HL-60 (cell line): ENCODE results near the gene AKR1E2.

Source experiments
- DNase-seq, 2 experiments: peaks; one replicate each; pipeline ENCODE4 v3.0.0-alpha.2; 2010 to 2020; ENCODE audit warnings: low read depth in 1 of 2, low spot score in 1 of 2
- H3K27ac ChIP-seq: fragments of 250-450 bp; sonication (Bioruptor Pico); replicated peaks from 2 replicates; pipeline ENCODE4 v1.5.1; 2020; ENCODE audit warnings: mild to moderate bottlenecking, moderate library complexity
- H3K27me3 ChIP-seq: fragments of 250-450 bp; sonication (Bioruptor Pico); 2 replicates; pipeline ENCODE4 v1.5.1; 2021; ENCODE audit warnings: mild to moderate bottlenecking, moderate library complexity; ENCODE audit not compliant: insufficient read depth, poor library complexity, severe bottlenecking
- H3K4me3 ChIP-seq: replicated peaks from 2 replicates; pipeline ENCODE4 v1.5.1; 2011; ENCODE audit warnings: mild to moderate bottlenecking, control low read depth, low read length; ENCODE audit not compliant: insufficient read depth
- CTCF ChIP-seq: IDR thresholded peaks from one replicate; pipeline ENCODE4 v1.5.1; 2011; ENCODE audit warnings: low read length, control low read depth, inconsistent platforms; ENCODE audit not compliant: insufficient read depth
- GABPA ChIP-seq: IDR thresholded peaks from 2 replicates; pipeline ENCODE4 v1.6.1; 2012; ENCODE audit warnings: low read depth
- POLR2AphosphoS5 ChIP-seq: IDR thresholded peaks from 2 replicates; pipeline ENCODE4 v1.6.1; 2012; ENCODE audit warnings: low read depth
- REST ChIP-seq: IDR thresholded peaks from 2 replicates; pipeline ENCODE4 v1.6.1; 2012; ENCODE audit warnings: low read depth; ENCODE audit not compliant: insufficient replicate concordance
- SPI1 ChIP-seq: IDR thresholded peaks from 2 replicates; pipeline ENCODE4 v1.6.1; 2012; ENCODE audit warnings: low read depth, mild to moderate bottlenecking, borderline replicate concordance

Gene AKR1E2

GRCh38 chr10:4807761-4808507 is 18.1 kb upstream of the AKR1E2 start:
- Histone ChIP-seq H3K27me3 (no peaks in the 10 kb centered on the region), H3K27ac (no peak overlapping the region), H3K4me3 (no peak overlapping the region)
- TF ChIP-seq CTCF (no peak), SPI1 (no peak), GABPA (no peak), REST (no peak)
- DNase-seq = no peak

- DNase-seq = no peak
- no peak for TF ChIP-seq GABPA
- no peak for TF ChIP-seq SPI1
- no peak for TF ChIP-seq CTCF
- Histone ChIP-seq H3K27ac (no peak overlapping the region), H3K4me3 (no peak overlapping the region), H3K27me3 (no peaks in the 10 kb centered on the region)
Measured at GRCh38 chr10:4809156-4809555, 16.9 kb upstream of the AKR1E2 start.

GRCh38 chr10:4810092-4810491 is 15.9 kb upstream of the AKR1E2 start:
- Histone ChIP-seq H3K4me3 (no peak overlapping the region), H3K27me3 (no peaks in the 10 kb centered on the region), H3K27ac (no peak overlapping the region)
- no peak for DNase-seq
- TF ChIP-seq GABPA (no peak), REST (no peak), SPI1 (no peak), CTCF (no peak), POLR2AphosphoS5 (no peak)

- no peak for DNase-seq
- H3K27ac ChIP-seq = no peak overlapping the region
- H3K4me3 ChIP-seq = no peak overlapping the region
- TF ChIP-seq REST = no peak
- no peak for TF ChIP-seq CTCF
- TF ChIP-seq GABPA = no peak
- no peak for TF ChIP-seq POLR2AphosphoS5
- TF ChIP-seq SPI1 = no peak
- H3K27me3 ChIP-seq = no peaks in the 10 kb centered on the region
Measured at GRCh38 chr10:4812046-4812445, 14.0 kb upstream of the AKR1E2 start.
